Measurements from ENCODE around the gene MYO18B. TPM values are rescaled to one million over a fixed set of nuclear protein-coding genes. Genes with fewer than 3 reads are reported as not detected.

MYO18B gene
- total RNA-seq, 1 experiment from 2014 or later = 0.05 TPM

- Histone ChIP-seq H3K27ac (ENCODE audit: low read depth, low read length) (no peak overlapping the region), H3K9me2 (ENCODE audit: insufficient read depth) (no peaks in the 10 kb centered on the region), H3K79me2 (ENCODE audit: insufficient read depth, low read length) (no peaks in the 10 kb centered on the region), H3K4me3 (replicated peaks in 1 of 2; ENCODE audit: low read depth in 1 of 2, low read length in 2 of 2) (no peak overlapping the region), H3K9ac (ENCODE audit: low read length) (no peak overlapping the region), H2AFZ (ENCODE audit: low read depth, low read length, poor library complexity, severe bottlenecking) (no peak overlapping the region), H3K4me2 (ENCODE audit: low read length) (no peak overlapping the region), H4K20me1 (ENCODE audit: insufficient read depth) (no peaks in the 10 kb centered on the region), H3K36me3 (ENCODE audit: control insufficient read depth in 1 of 2, insufficient read depth in 2 of 2, low read length in 2 of 2) (no peaks in the 10 kb centered on the region), H3K9me3 (ENCODE audit: control insufficient read depth in 1 of 2, insufficient read depth in 1 of 2, low read depth in 1 of 2, low read length in 2 of 2) (no peaks in the 10 kb centered on the region), H3K4me1 (ENCODE audit: control insufficient read depth in 1 of 2, insufficient read depth in 2 of 2, low read length in 2 of 2) (no peaks in the 10 kb centered on the region), H3K27me3 (ENCODE audit: insufficient read depth, low read length) (peaks cover 43% of the 10 kb centered on the region)
- no peak for TF ChIP-seq SP1 (IDR thresholded peaks at IDR 0.05; ENCODE audit: low read depth)
- TF ChIP-seq POLR2AphosphoS5 (IDR thresholded peaks at IDR 0.05; ENCODE audit: low read depth, low read length) = no peak
- no peak for TF ChIP-seq POLR2A (IDR thresholded peaks at IDR 0.05; ENCODE audit: borderline replicate concordance, extremely low read depth, insufficient read depth, insufficient read length)
- TF ChIP-seq CEBPB (IDR thresholded peaks at IDR 0.05; ENCODE audit: low read depth) = no peak
- no peak for TF ChIP-seq ZBTB33 (IDR thresholded peaks at IDR 0.05; ENCODE audit: extremely low read depth, insufficient replicate concordance, low read length)
- TF ChIP-seq CTCF (IDR thresholded peaks at IDR 0.05 in 2 of 3, conservative IDR thresholded peaks at IDR 0.05 in 1 of 3; ENCODE audit: borderline replicate concordance in 1 of 3, insufficient read depth in 1 of 3, low read depth in 2 of 3, low read length in 2 of 3) = no peak
- no peak for TF ChIP-seq CBX3 (IDR thresholded peaks at IDR 0.05; ENCODE audit: low read depth)
- no peak for TF ChIP-seq JUND (IDR thresholded peaks at IDR 0.05)
- no peak for TF ChIP-seq FOSL1 (IDR thresholded peaks at IDR 0.05; ENCODE audit: low read depth)
- ChIA-PET RAD21 (ENCODE audit: low non-redundant PET in 1 of 2, low total read pairs in 2 of 2, uncharacterized antibody in 2 of 2, unreplicated experiment in 2 of 2) (no interaction called here), POLR2A (no interaction called here), CTCF (no interaction called here)
- intact Hi-C loops (cut with micrococcal nuclease) = no loop called here
- ATAC-seq (no peak), DNase-seq (ENCODE audit: low read depth, low spot score) (no peak)
- no TSS peak for BruUV-seq (replicated peaks)
These were observed 82.9 kb downstream of the MYO18B start for GRCh38 chr22:25824828-25825423.
